Right lobe of liver (tissue), 6 donors: ENCODE data around the gene SPACA5. TPM values are rescaled to one million over a fixed set of nuclear protein-coding genes. Genes with fewer than 3 reads are reported as not detected.
"Not testable (repeated sequence)": the region's sequence is repeated elsewhere in the genome, so short reads cannot be mapped to it uniquely, and the experiment has no call there.

ENCODE experiments used
- ATAC-seq, 4 donors: fragments of 200-7000 bp; cut with Tn5 transposase; one replicate each; pipeline ENCODE4 v1.9.1; 2020; ENCODE audit warnings: mild to moderate bottlenecking in 4 of 4, moderate library complexity in 4 of 4
- DNase-seq, 3 donors: peaks; one replicate each; pipeline ENCODE4 v3.0.0-alpha.2; 2020
- H3K27ac ChIP-seq, 3 donors: fragments of 200-600 bp; one replicate each; pipeline ENCODE4 v1.8.0; 2022
- H3K27me3 ChIP-seq, 2 donors: fragments of 200-600 bp; one replicate each; pipeline ENCODE4 v1.8.0; 2022
- H3K36me3 ChIP-seq, 4 donors: fragments of 200-600 bp; sonication (generic) in 1 of 4; one replicate each; pipeline versions ENCODE4 v1.5.1 to v1.8.0; 2017 to 2022; ENCODE audit warnings: control low read depth in 1 of 4
- H3K4me1 ChIP-seq, 4 donors: fragments of 200-600 bp; sonication (generic) in 1 of 4; one replicate each; pipeline versions ENCODE4 v1.5.1 to v1.8.0; 2017 to 2022; ENCODE audit warnings: control low read depth in 1 of 4
- H3K4me3 ChIP-seq, 3 donors: fragments of 200-600 bp; one replicate each; pipeline ENCODE4 v1.8.0; 2022
- H3K9me3 ChIP-seq, 4 donors: fragments of 200-600 bp; sonication (generic) in 1 of 4; one replicate each; pipeline versions ENCODE4 v1.5.1 to v1.8.0; 2017 to 2022; ENCODE audit warnings: control low read depth in 1 of 4
- POLR2A ChIP-seq: fragments of 450-650 bp; IDR thresholded peaks from one replicate; pipeline ENCODE4 v1.6.1; 2017; ENCODE audit warnings: antibody characterized with exemption, mild to moderate bottlenecking
- WGBS: methylation state at CpG from one replicate; pipeline ENCODE4 v1.1.6; 2018; ENCODE audit warnings: low coverage, low lambda C conversion rate; ENCODE audit not compliant: insufficient coverage; ENCODE audit errors: missing lambda C conversion rate; 5-methylcytosine and 5-hydroxymethylcytosine counted together
- intact Hi-C, 2 donors: fragments of 100-400 bp; cut with DNase I; formaldehyde crosslinking; loops; one replicate each; pipeline versions ENCODE4 v1.11.2 to v1.14.1; 2022
- total RNA-seq, 6 experiments: library from RNA; depleted of rRNA in 2 of 6; stranded (reverse); fragments of >200 nt in 2 of 6; fragmentation: NEBNext Ultra II Directional in 3 of 6; extraction: Animal tissue kit (Norgen Biotek cat#: 25700) in 3 of 6; gene quantifications; one replicate each; pipeline versions ENCODE4 v1.1.0 to v1.2.4, GENCODE V29; 2016 to 2023
- TF ChIP-seq, protein P1 (sequence below), 4 donors: fragments of 200-600 bp in 3 of 4; fragments of 450-650 bp in 1 of 4; IDR thresholded peaks; one replicate each; pipeline versions ENCODE4 v1.5.1 to v1.8.0; 2016 to 2022; ENCODE audit warnings: antibody characterized with exemption in 4 of 4, mild to moderate bottlenecking in 2 of 4
- donor health status: DM: no; HTN: yes; CAD: no.
- donor health status: DM: no; HTN: no; CAD: no.
- donor health status: DM: no; HTN: no; CAD: no.
- donor health status: DM: no; HTN: yes; CAD: no.
- donor health status: DM: no; HTN: yes; CAD: no.

The SPACA5 gene
- total RNA-seq, 6 experiments from 2014 or later: not detected

- no peaks in the 10 kb centered on the region for H3K9me3 ChIP-seq
- peak within 1 kb of the TSS; percentile 17 to 68 (median 60) for H3K27ac ChIP-seq
- H3K4me3 ChIP-seq: peak within 1 kb of the TSS; percentile 40 to 58 (median 55)
- ATAC-seq (peak; percentile 94 to 99 (median 97)), DNase-seq (peak; percentile 91 to 92 (median 92))
- peak; percentile 67 for TF ChIP-seq POLR2A
- TF ChIP-seq, protein P1, sequence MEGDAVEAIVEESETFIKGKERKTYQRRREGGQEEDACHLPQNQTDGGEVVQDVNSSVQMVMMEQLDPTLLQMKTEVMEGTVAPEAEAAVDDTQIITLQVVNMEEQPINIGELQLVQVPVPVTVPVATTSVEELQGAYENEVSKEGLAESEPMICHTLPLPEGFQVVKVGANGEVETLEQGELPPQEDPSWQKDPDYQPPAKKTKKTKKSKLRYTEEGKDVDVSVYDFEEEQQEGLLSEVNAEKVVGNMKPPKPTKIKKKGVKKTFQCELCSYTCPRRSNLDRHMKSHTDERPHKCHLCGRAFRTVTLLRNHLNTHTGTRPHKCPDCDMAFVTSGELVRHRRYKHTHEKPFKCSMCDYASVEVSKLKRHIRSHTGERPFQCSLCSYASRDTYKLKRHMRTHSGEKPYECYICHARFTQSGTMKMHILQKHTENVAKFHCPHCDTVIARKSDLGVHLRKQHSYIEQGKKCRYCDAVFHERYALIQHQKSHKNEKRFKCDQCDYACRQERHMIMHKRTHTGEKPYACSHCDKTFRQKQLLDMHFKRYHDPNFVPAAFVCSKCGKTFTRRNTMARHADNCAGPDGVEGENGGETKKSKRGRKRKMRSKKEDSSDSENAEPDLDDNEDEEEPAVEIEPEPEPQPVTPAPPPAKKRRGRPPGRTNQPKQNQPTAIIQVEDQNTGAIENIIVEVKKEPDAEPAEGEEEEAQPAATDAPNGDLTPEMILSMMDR (IDR thresholded peaks at IDR 0.05): no peak
- intact Hi-C loops: no loop called here
- 32% methylated on average over 26 of the region's 34 CpGs for WGBS
- no peaks in the 10 kb centered on the region for H3K36me3 ChIP-seq
- no peaks in the 10 kb centered on the region for H3K27me3 ChIP-seq
- H3K4me1 ChIP-seq: no peaks in the 10 kb centered on the region
These were observed 2.9 kb upstream of the SPACA5 start, which contains the start of gene ZNF182 for GRCh38 chrX:48003758-48004457. TSS of gene ZNF182 (minus strand) at chrX:48003989. CDS start at chrX:48002609, 1,380 bp downstream.

- H3K36me3 ChIP-seq, H3K9me3 ChIP-seq, H3K4me3 ChIP-seq, H3K27me3 ChIP-seq, H3K4me1 ChIP-seq, ATAC-seq, H3K27ac ChIP-seq, intact Hi-C loops, DNase-seq: not testable (repeated sequence)
- WGBS: no CpG with 5 or more reads among the region's 2 CpGs
These were observed 2.7 kb downstream of the SPACA5 start for GRCh38 chrX:48009445-48009960.

DNA sequence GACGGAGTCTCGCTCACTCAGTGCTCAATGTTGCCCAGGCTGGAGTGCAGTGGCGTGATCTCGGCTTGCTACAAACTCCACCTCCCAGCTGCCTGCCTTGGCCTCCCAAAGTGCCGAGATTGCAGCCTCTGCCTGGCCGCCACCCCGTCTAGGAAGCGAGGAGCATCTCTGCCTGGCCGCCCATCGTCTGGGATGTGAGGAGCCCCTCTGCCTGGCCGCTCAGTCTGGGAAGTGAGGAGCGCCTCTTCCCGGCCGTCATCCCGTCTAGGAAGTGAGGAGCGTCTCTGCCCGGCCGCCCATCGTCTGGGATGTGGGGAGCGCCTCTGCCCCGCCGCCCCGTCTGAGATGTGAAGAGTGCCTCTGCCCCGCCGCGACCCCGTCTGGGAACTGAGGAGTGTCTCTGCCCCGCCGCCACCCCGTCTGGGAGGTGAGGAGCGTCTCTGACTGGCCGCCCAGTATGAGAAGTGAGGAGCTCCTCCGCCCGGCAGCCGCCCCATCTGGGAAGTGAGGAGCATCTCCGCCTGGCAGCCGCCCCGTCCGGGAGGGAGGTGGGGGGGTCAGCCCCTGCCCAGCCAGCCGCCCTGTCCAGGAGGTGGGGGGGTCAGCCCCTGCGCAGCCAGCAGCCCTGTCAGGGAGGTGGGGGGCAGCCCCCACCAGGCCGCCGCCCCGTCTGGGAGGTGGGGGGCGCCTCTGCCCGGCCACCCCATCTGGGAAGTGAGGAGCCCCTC, 10.0 kb downstream of the SPACA5 start:
- H3K4me1 ChIP-seq, H3K27ac ChIP-seq, DNase-seq, H3K27me3 ChIP-seq, H3K9me3 ChIP-seq, ATAC-seq, H3K4me3 ChIP-seq, H3K36me3 ChIP-seq, intact Hi-C loops: not testable (repeated sequence)
- WGBS: no CpG with 5 or more reads among the region's 46 CpGs

DNA sequence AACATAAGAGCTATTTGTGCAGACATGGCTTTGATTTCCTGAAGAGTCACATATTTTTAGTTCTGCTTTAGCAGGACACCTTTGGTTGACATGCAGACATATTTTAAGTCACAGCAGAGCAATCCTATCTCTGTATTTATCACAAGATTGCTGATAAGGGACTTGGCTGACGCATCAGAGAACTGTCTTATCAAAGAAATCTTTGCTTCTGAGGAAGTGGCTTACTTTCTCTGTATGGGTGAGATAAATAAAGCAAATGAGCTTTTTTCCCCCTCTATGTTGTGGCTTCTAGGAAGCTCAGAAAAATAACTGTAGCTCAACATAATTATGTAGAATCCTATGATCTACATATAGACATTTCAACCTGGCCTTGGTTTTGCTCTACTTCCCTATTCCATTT, 13.1 kb downstream of the SPACA5 start:
- not testable (repeated sequence) for H3K4me1 ChIP-seq, H3K4me3 ChIP-seq, DNase-seq, H3K36me3 ChIP-seq, H3K27me3 ChIP-seq, ATAC-seq, H3K27ac ChIP-seq, H3K9me3 ChIP-seq
- WGBS: no CpG with 5 or more reads among the region's 1 CpG
- intact Hi-C loops: loop anchor here (10.0 kb wide), 1 partner anchor 165 kb away; no protein-coding TSS in a partner anchor

DNA sequence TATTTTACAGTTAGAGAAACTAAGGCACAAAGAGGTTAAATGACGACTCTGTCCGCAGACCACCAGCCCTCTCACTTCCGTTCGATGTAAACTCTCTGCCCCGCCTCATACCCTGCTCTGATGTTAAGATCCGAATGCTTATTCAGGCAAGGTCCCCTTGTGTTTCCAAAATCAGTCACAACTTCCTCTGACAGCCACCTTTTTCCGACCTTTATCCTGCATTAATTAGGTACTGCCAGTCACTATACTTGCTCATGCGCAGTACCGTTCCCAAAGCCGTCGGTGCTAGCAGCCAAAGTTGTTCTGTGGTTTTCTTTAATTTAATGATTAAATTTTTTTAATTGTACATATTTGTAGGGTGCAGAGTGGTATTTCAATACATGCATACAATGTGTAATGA, 13.7 kb downstream of the SPACA5 start:
- not testable (repeated sequence) for H3K4me1 ChIP-seq, H3K9me3 ChIP-seq, H3K36me3 ChIP-seq, DNase-seq, H3K27me3 ChIP-seq
- intact Hi-C loops: loop anchor here (10.0 kb wide), 1 partner anchor 166 kb away; no protein-coding TSS in a partner anchor
- 50% methylated on average over 11 of the region's 11 CpGs for WGBS
- H3K4me3 ChIP-seq: peak overlapping the region in 2 of 3 donors; percentile 50 to 56
- peak in 1 of 4 donors; percentile 37 for ATAC-seq
- peak overlapping the region in 1 of 3 donors; percentile 88 for H3K27ac ChIP-seq

- peak; percentile 61 to 77 (median 72) for DNase-seq
- WGBS: 21% methylated on average over 30 of the region's 30 CpGs
These were observed 14.5 kb downstream of the SPACA5 start for GRCh38 chrX:48021026-48021900.

More at GRCh38 chrX:48021026-48021900, 14.5 kb downstream of the SPACA5 start:
- intact Hi-C loops: loop anchor here (10.0 kb wide), 1 partner anchor 166 kb away; no protein-coding TSS in a partner anchor
- no peaks in the 10 kb centered on the region for H3K4me1 ChIP-seq
- TF ChIP-seq POLR2A: peak; percentile 15
- TF ChIP-seq, protein P1 (IDR thresholded peaks at IDR 0.05): no peak
- peak overlapping the region; percentile 84 to 88 (median 85) for H3K27ac ChIP-seq
- H3K4me3 ChIP-seq: peak overlapping the region; percentile 42 to 56 (median 50)
- ATAC-seq: peak; percentile 85 to 88 (median 87)
- no peaks in the 10 kb centered on the region for H3K27me3 ChIP-seq
- no peaks in the 10 kb centered on the region for H3K9me3 ChIP-seq
- H3K36me3 ChIP-seq: no peaks in the 10 kb centered on the region
